SK-N-MC (cell line): ENCODE results near the gene IL17RB.

ENCODE experiments used
- DNase-seq: peaks from one replicate; pipeline ENCODE4 v3.0.0-alpha.2; 2011; ENCODE audit warnings: low read depth, low spot score
- H3K27ac ChIP-seq: fragments of 200-600 bp; sonication (generic); 2 replicates; pipeline ENCODE4 v1.5.1; 2016; ENCODE audit warnings: mixed run types
- H3K36me3 ChIP-seq: fragments of 200-600 bp; sonication (generic); 2 replicates; pipeline ENCODE4 v1.6.1; 2017; ENCODE audit warnings: antibody characterized with exemption, low read length, mixed read lengths; ENCODE audit not compliant: insufficient read depth
- H3K4me3 ChIP-seq: fragments of 200-600 bp; sonication (generic); 2 replicates; pipeline ENCODE4 v1.5.1; 2016
- H3K9ac ChIP-seq: fragments of 200-600 bp; sonication (generic); 2 replicates; pipeline ENCODE4 v1.8.0; 2017; ENCODE audit warnings: mixed run types, mixed read lengths; ENCODE audit not compliant: insufficient read length
- H3K9me3 ChIP-seq: fragments of 200-600 bp; sonication (generic); 2 replicates; pipeline ENCODE4 v1.6.1; 2017; ENCODE audit warnings: low read depth, mild to moderate bottlenecking, antibody characterized with exemption, low read length, moderate library complexity, mixed read lengths
- EZH2 ChIP-seq: fragments of 200-600 bp; sonication (generic); IDR thresholded peaks from one replicate; pipeline ENCODE4 v1.6.1; 2017; ENCODE audit warnings: antibody characterized with exemption
- FOXP2 ChIP-seq: optimal IDR thresholded peaks from 2 replicates; pipeline ENCODE3; 2011; ENCODE audit warnings: mild to moderate bottlenecking, moderate library complexity; ENCODE audit not compliant: insufficient read depth; ENCODE audit errors: extremely low read length, control extremely low read depth
- POLR2AphosphoS5 ChIP-seq: IDR thresholded peaks from 2 replicates; pipeline ENCODE4 v1.6.1; 2012; ENCODE audit warnings: mild to moderate bottlenecking, low read depth, low read length, borderline replicate concordance

Gene IL17RB

GRCh38 chr3:53846134-53846850 is at the start of gene IL17RB, which contains the start of gene CHDH:
Gene IL17RB (plus strand): TSS chr3:53846568. CDS start chr3:53846589, 21 bp downstream.
Gene CHDH (minus strand): TSS chr3:53846419. CDS start chr3:53824008, 22,411 bp downstream.
- DNase-seq: no peak
- no peaks in the 10 kb centered on the region for H3K9me3 ChIP-seq
- H3K4me3 ChIP-seq: no peak within 1 kb of the TSS; the same call in 1 of the 2 replicates
- H3K27ac ChIP-seq: no peak within 1 kb of the TSS
- no peaks in the 10 kb centered on the region for H3K36me3 ChIP-seq
- TF ChIP-seq FOXP2: no peak
- TF ChIP-seq POLR2AphosphoS5: no peak
- no peak for TF ChIP-seq EZH2
- no peak within 1 kb of the TSS for H3K9ac ChIP-seq

- no peak overlapping the region for H3K9ac ChIP-seq
- TF ChIP-seq POLR2AphosphoS5 (no peak), EZH2 (no peak), FOXP2 (no peak)
- H3K27ac ChIP-seq: no peak overlapping the region
- no peaks in the 10 kb centered on the region for H3K9me3 ChIP-seq
- H3K4me3 ChIP-seq: no peak overlapping the region
- H3K36me3 ChIP-seq: no peaks in the 10 kb centered on the region
- DNase-seq: no peak
Measured at GRCh38 chr3:53798144-53798543, 48.2 kb upstream of the IL17RB start.

- H3K36me3 ChIP-seq: no peaks in the 10 kb centered on the region
- no peak overlapping the region for H3K9ac ChIP-seq
- H3K27ac ChIP-seq: no peak overlapping the region
- no peaks in the 10 kb centered on the region for H3K9me3 ChIP-seq
- no peak overlapping the region for H3K4me3 ChIP-seq
- no peak for DNase-seq
- TF ChIP-seq POLR2AphosphoS5 (no peak), EZH2 (no peak), FOXP2 (no peak)
Measured at GRCh38 chr3:53799338-53799865, 47.0 kb upstream of the IL17RB start.

GRCh38 chr3:53800041-53800906 is 46.1 kb upstream of the IL17RB start:
- Histone ChIP-seq H3K4me3 (no peak overlapping the region), H3K27ac (no peak overlapping the region), H3K9me3 (no peaks in the 10 kb centered on the region), H3K36me3 (no peaks in the 10 kb centered on the region), H3K9ac (no peak overlapping the region)
- no peak for DNase-seq
- TF ChIP-seq FOXP2 (no peak), EZH2 (no peak), POLR2AphosphoS5 (no peak)

- no peak for DNase-seq
- H3K27ac ChIP-seq: no peak overlapping the region
- H3K4me3 ChIP-seq: no peak overlapping the region
- TF ChIP-seq EZH2 (no peak), POLR2AphosphoS5 (no peak)
- no peaks in the 10 kb centered on the region for H3K9me3 ChIP-seq
- H3K9ac ChIP-seq: no peak overlapping the region
- H3K36me3 ChIP-seq: no peaks in the 10 kb centered on the region
Measured at GRCh38 chr3:53801319-53801718, 45.0 kb upstream of the IL17RB start.

GRCh38 chr3:53802256-53802880 is 44.0 kb upstream of the IL17RB start:
- Histone ChIP-seq H3K36me3 (no peaks in the 10 kb centered on the region), H3K9me3 (no peaks in the 10 kb centered on the region), H3K27ac (no peak overlapping the region), H3K9ac (no peak overlapping the region), H3K4me3 (no peak overlapping the region)
- TF ChIP-seq POLR2AphosphoS5: no peak
- TF ChIP-seq EZH2: no peak
- no peak for TF ChIP-seq FOXP2
- no peak for DNase-seq

GRCh38 chr3:53803124-53803815 is 43.1 kb upstream of the IL17RB start:
- no peaks in the 10 kb centered on the region for H3K36me3 ChIP-seq
- H3K9me3 ChIP-seq: no peaks in the 10 kb centered on the region
- H3K4me3 ChIP-seq: no peak overlapping the region
- no peak overlapping the region for H3K9ac ChIP-seq
- DNase-seq: no peak
- TF ChIP-seq POLR2AphosphoS5 (no peak), EZH2 (no peak), FOXP2 (no peak)
- H3K27ac ChIP-seq: no peak overlapping the region
